ENCODE data around the gene SPINK8.

Gene SPINK8

GRCh38 chr3:48296699-48297098 lies 36.8 kb downstream of the SPINK8 start:
- Histone ChIP-seq H3K27me3 (replicated peaks; ENCODE audit: control insufficient read depth, insufficient read depth, low read length) (no peaks in the 10 kb centered on the region), H3K9ac (ENCODE audit: low read length) (no peak overlapping the region), H3K4me1 (ENCODE audit: control insufficient read depth, insufficient read depth, low read length) (peaks cover 12% of the 10 kb centered on the region), H3K36me3 (ENCODE audit: control insufficient read depth, insufficient read depth, low read length, severe bottlenecking) (peaks cover 52% of the 10 kb centered on the region), H3K9me3 (ENCODE audit: control insufficient read depth, low read length) (no peaks in the 10 kb centered on the region), H3K4me3 (ENCODE audit: low read length) (no peak overlapping the region)
- DNase-seq (ENCODE audit: low read depth), result no peak

GRCh38 chr3:48294611-48295263 lies 38.7 kb downstream of the SPINK8 start:
- DNase-seq (ENCODE audit: low read depth), result no peak

GRCh38 chr3:48289659-48290058 lies 43.8 kb downstream of the SPINK8 start:
- Histone ChIP-seq H3K9me3 (ENCODE audit: control insufficient read depth, low read length) (no peaks in the 10 kb centered on the region), H3K4me3 (ENCODE audit: low read length) (no peak overlapping the region), H3K36me3 (ENCODE audit: control insufficient read depth, insufficient read depth, low read length, severe bottlenecking) (peaks cover 18% of the 10 kb centered on the region), H3K9ac (ENCODE audit: low read length) (no peak overlapping the region), H3K4me1 (ENCODE audit: control insufficient read depth, insufficient read depth, low read length) (peaks cover 25% of the 10 kb centered on the region), H3K27me3 (replicated peaks; ENCODE audit: control insufficient read depth, insufficient read depth, low read length) (no peaks in the 10 kb centered on the region)
- DNase-seq (ENCODE audit: low read depth), result no peak

More at GRCh38 chr3:48294611-48295263, 38.7 kb downstream of the SPINK8 start:
- peaks cover 52% of the 10 kb centered on the region for H3K36me3 ChIP-seq (ENCODE audit: control insufficient read depth, insufficient read depth, low read length, severe bottlenecking)
- H3K9me3 ChIP-seq (ENCODE audit: control insufficient read depth, low read length), result no peaks in the 10 kb centered on the region
- no peaks in the 10 kb centered on the region for H3K27me3 ChIP-seq (replicated peaks; ENCODE audit: control insufficient read depth, insufficient read depth, low read length)
- no peak overlapping the region for H3K4me3 ChIP-seq (ENCODE audit: low read length)
- no peak overlapping the region for H3K9ac ChIP-seq (ENCODE audit: low read length)
- H3K4me1 ChIP-seq (ENCODE audit: control insufficient read depth, insufficient read depth, low read length), result peaks cover 12% of the 10 kb centered on the region

- H3K4me1 ChIP-seq (ENCODE audit: control insufficient read depth, insufficient read depth, low read length), result peaks cover 27% of the 10 kb centered on the region
- H3K9me3 ChIP-seq (ENCODE audit: control insufficient read depth, low read length), result no peaks in the 10 kb centered on the region
- H3K4me3 ChIP-seq (ENCODE audit: low read length), result no peak overlapping the region
- no peaks in the 10 kb centered on the region for H3K36me3 ChIP-seq (ENCODE audit: control insufficient read depth, insufficient read depth, low read length, severe bottlenecking)
- H3K9ac ChIP-seq (ENCODE audit: low read length), result no peak overlapping the region
- no peaks in the 10 kb centered on the region for H3K27me3 ChIP-seq (replicated peaks; ENCODE audit: control insufficient read depth, insufficient read depth, low read length)
- no peak for DNase-seq (ENCODE audit: low read depth)
Measured at GRCh38 chr3:48287034-48287433, 46.4 kb downstream of the SPINK8 start.

- Histone ChIP-seq H3K9ac (ENCODE audit: low read length) (no peak overlapping the region), H3K27me3 (replicated peaks; ENCODE audit: control insufficient read depth, insufficient read depth, low read length) (no peaks in the 10 kb centered on the region), H3K9me3 (ENCODE audit: control insufficient read depth, low read length) (no peaks in the 10 kb centered on the region), H3K36me3 (ENCODE audit: control insufficient read depth, insufficient read depth, low read length, severe bottlenecking) (no peaks in the 10 kb centered on the region), H3K4me3 (ENCODE audit: low read length) (no peak overlapping the region), H3K4me1 (ENCODE audit: control insufficient read depth, insufficient read depth, low read length) (peaks cover 26% of the 10 kb centered on the region)
- no peak for DNase-seq (ENCODE audit: low read depth)
Measured at GRCh38 chr3:48286308-48286707, 47.2 kb downstream of the SPINK8 start.

- Histone ChIP-seq H3K27me3 (replicated peaks; ENCODE audit: control insufficient read depth, insufficient read depth, low read length) (no peaks in the 10 kb centered on the region), H3K9ac (ENCODE audit: low read length) (no peak overlapping the region), H3K36me3 (ENCODE audit: control insufficient read depth, insufficient read depth, low read length, severe bottlenecking) (no peaks in the 10 kb centered on the region), H3K9me3 (ENCODE audit: control insufficient read depth, low read length) (no peaks in the 10 kb centered on the region), H3K4me1 (ENCODE audit: control insufficient read depth, insufficient read depth, low read length) (peaks cover 27% of the 10 kb centered on the region), H3K4me3 (ENCODE audit: low read length) (no peak overlapping the region)
- no peak for DNase-seq (ENCODE audit: low read depth)
Measured at GRCh38 chr3:48285675-48286074, 47.8 kb downstream of the SPINK8 start.

GRCh38 chr3:48285132-48285531 lies 48.3 kb downstream of the SPINK8 start:
- Histone ChIP-seq H3K27me3 (replicated peaks; ENCODE audit: control insufficient read depth, insufficient read depth, low read length) (no peaks in the 10 kb centered on the region), H3K9me3 (ENCODE audit: control insufficient read depth, low read length) (no peaks in the 10 kb centered on the region), H3K36me3 (ENCODE audit: control insufficient read depth, insufficient read depth, low read length, severe bottlenecking) (no peaks in the 10 kb centered on the region), H3K9ac (ENCODE audit: low read length) (peak overlapping the region; percentile 22), H3K4me1 (ENCODE audit: control insufficient read depth, insufficient read depth, low read length) (peaks cover 28% of the 10 kb centered on the region), H3K4me3 (ENCODE audit: low read length) (no peak overlapping the region)
- peak; percentile 66 for DNase-seq (ENCODE audit: low read depth)

- peak overlapping the region; percentile 17 for H3K4me3 ChIP-seq (ENCODE audit: low read length)
- H3K36me3 ChIP-seq (ENCODE audit: control insufficient read depth, insufficient read depth, low read length, severe bottlenecking), result no peaks in the 10 kb centered on the region
- no peak for DNase-seq (ENCODE audit: low read depth)
- no peaks in the 10 kb centered on the region for H3K27me3 ChIP-seq (replicated peaks; ENCODE audit: control insufficient read depth, insufficient read depth, low read length)
- peaks cover 34% of the 10 kb centered on the region for H3K4me1 ChIP-seq (ENCODE audit: control insufficient read depth, insufficient read depth, low read length)
- no peaks in the 10 kb centered on the region for H3K9me3 ChIP-seq (ENCODE audit: control insufficient read depth, low read length)
- H3K9ac ChIP-seq (ENCODE audit: low read length), result peak overlapping the region; percentile 58
Measured at GRCh38 chr3:48280881-48281280, 52.6 kb downstream of the SPINK8 start.

GRCh38 chr3:48278884-48279559 lies 54.4 kb downstream of the SPINK8 start:
- Histone ChIP-seq H3K27me3 (replicated peaks; ENCODE audit: control insufficient read depth, insufficient read depth, low read length) (no peaks in the 10 kb centered on the region), H3K9ac (ENCODE audit: low read length) (no peak overlapping the region), H3K36me3 (ENCODE audit: control insufficient read depth, insufficient read depth, low read length, severe bottlenecking) (no peaks in the 10 kb centered on the region), H3K4me3 (ENCODE audit: low read length) (no peak overlapping the region), H3K9me3 (ENCODE audit: control insufficient read depth, low read length) (no peaks in the 10 kb centered on the region), H3K4me1 (ENCODE audit: control insufficient read depth, insufficient read depth, low read length) (peaks cover 19% of the 10 kb centered on the region)
- no peak for DNase-seq (ENCODE audit: low read depth)

- Histone ChIP-seq H3K4me1 (ENCODE audit: control insufficient read depth, insufficient read depth, low read length) (peaks cover 19% of the 10 kb centered on the region), H3K4me3 (ENCODE audit: low read length) (no peak overlapping the region), H3K36me3 (ENCODE audit: control insufficient read depth, insufficient read depth, low read length, severe bottlenecking) (no peaks in the 10 kb centered on the region), H3K9me3 (ENCODE audit: control insufficient read depth, low read length) (no peaks in the 10 kb centered on the region), H3K9ac (ENCODE audit: low read length) (no peak overlapping the region), H3K27me3 (replicated peaks; ENCODE audit: control insufficient read depth, insufficient read depth, low read length) (no peaks in the 10 kb centered on the region)
- DNase-seq (ENCODE audit: low read depth), result no peak
Measured at GRCh38 chr3:48276911-48277641, 56.4 kb downstream of the SPINK8 start.

GRCh38 chr3:48275287-48276027 lies 58.0 kb downstream of the SPINK8 start:
- H3K9ac ChIP-seq (ENCODE audit: low read length), result no peak overlapping the region
- no peak for DNase-seq (ENCODE audit: low read depth)
- H3K4me3 ChIP-seq (ENCODE audit: low read length), result no peak overlapping the region
- no peaks in the 10 kb centered on the region for H3K36me3 ChIP-seq (ENCODE audit: control insufficient read depth, insufficient read depth, low read length, severe bottlenecking)
- no peaks in the 10 kb centered on the region for H3K27me3 ChIP-seq (replicated peaks; ENCODE audit: control insufficient read depth, insufficient read depth, low read length)
- peaks cover 10% of the 10 kb centered on the region for H3K4me1 ChIP-seq (ENCODE audit: control insufficient read depth, insufficient read depth, low read length)
- H3K9me3 ChIP-seq (ENCODE audit: control insufficient read depth, low read length), result no peaks in the 10 kb centered on the region
